Measurements from ENCODE around the gene EXT2. TPM values are rescaled to one million over a fixed set of nuclear protein-coding genes. Genes with fewer than 3 reads are reported as not detected.

EXT2 gene
- total RNA-seq, 1 experiment from 2014 or later = 77.0 TPM

DNA sequence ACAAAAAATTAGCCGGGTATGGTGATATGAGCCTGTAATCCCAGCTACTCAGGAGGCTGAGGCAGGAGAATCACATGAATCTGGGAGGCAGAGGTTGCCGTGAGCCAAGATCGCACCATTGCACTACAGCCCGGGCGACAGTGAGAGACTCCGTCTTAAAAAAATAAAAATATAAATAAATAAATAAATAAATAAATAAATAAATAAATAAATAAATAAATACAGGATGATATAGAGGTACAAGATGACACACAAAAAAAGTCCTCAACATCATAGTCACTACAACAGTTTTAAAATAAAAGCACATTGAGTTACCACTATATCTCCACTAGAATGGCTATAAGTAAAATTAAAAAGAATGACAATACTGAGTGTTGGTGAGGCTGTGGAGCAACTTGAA lies 116.7 kb downstream of the EXT2 start:
- Histone ChIP-seq H3K4me3 (ENCODE audit: low read length) (no peak overlapping the region), H3K4me1 (ENCODE audit: insufficient read depth, low read length) (no peaks in the 10 kb centered on the region), H3K4me2 (ENCODE audit: low read length) (no peak overlapping the region), H3K9me2 (replicated peaks; ENCODE audit: low read length) (no peaks in the 10 kb centered on the region), H3K36me3 (ENCODE audit: low read depth, low read length) (no peaks in the 10 kb centered on the region; the same call in none of the 2 replicates), H3F3A (ENCODE audit: low read length, unreplicated experiment) (no peaks in the 10 kb centered on the region), H3K9ac (ENCODE audit: low read length) (no peak overlapping the region), H2AFZ (ENCODE audit: low read length) (no peak overlapping the region), H3K27me3 (ENCODE audit: low read length) (no peaks in the 10 kb centered on the region), H3K27ac (ENCODE audit: low read length) (no peak overlapping the region), H3K79me2 (ENCODE audit: low read length) (no peaks in the 10 kb centered on the region), H3K9me3 (ENCODE audit: low read length) (no peaks in the 10 kb centered on the region), H4K20me1 (ENCODE audit: low read length) (no peaks in the 10 kb centered on the region)
- BruUV-seq (replicated peaks) = no TSS peak
- DNase-seq (no peak), ATAC-seq (no peak)
- CTCF ChIA-PET = no interaction called here
- TF ChIP-seq, protein P1, sequence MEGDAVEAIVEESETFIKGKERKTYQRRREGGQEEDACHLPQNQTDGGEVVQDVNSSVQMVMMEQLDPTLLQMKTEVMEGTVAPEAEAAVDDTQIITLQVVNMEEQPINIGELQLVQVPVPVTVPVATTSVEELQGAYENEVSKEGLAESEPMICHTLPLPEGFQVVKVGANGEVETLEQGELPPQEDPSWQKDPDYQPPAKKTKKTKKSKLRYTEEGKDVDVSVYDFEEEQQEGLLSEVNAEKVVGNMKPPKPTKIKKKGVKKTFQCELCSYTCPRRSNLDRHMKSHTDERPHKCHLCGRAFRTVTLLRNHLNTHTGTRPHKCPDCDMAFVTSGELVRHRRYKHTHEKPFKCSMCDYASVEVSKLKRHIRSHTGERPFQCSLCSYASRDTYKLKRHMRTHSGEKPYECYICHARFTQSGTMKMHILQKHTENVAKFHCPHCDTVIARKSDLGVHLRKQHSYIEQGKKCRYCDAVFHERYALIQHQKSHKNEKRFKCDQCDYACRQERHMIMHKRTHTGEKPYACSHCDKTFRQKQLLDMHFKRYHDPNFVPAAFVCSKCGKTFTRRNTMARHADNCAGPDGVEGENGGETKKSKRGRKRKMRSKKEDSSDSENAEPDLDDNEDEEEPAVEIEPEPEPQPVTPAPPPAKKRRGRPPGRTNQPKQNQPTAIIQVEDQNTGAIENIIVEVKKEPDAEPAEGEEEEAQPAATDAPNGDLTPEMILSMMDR (conservative IDR thresholded peaks at IDR 0.05; ENCODE audit: low read depth, low read length) = no peak
- TF ChIP-seq EZH2 (IDR thresholded peaks at IDR 0.05; ENCODE audit: low read length, unreplicated experiment) (no peak), EZH2phosphoT487 (IDR thresholded peaks at IDR 0.05; ENCODE audit: borderline replicate concordance, low read length) (no peak)
- intact Hi-C loops (cut with micrococcal nuclease) = no loop called here
- POLR2A ChIA-PET (ENCODE audit: unreplicated experiment) = no interaction called here

DNA sequence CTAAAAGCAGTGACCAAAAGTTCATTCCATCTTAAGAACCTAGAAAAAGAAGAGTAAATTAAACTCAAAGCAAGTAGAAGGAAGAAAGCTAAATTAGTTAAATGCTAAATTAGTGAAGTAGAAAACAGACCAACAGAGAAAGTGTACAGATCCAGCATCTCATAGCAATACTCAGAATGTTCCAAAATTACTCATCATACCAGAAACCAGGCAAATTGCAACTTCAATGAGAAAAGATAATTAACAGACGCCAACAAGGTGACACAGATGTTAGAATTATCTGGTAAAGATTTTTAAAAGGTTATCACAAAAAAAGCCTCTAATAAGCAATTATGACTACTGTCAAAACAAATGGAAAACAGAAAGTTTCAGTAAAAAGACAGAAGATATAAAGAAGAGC lies 117.7 kb downstream of the EXT2 start:
- DNase-seq (no peak), ATAC-seq (no peak)
- Histone ChIP-seq H3K27ac (ENCODE audit: low read length) (no peak overlapping the region), H3K9ac (ENCODE audit: low read length) (no peak overlapping the region), H3K4me2 (ENCODE audit: low read length) (no peak overlapping the region), H3K9me2 (replicated peaks; ENCODE audit: low read length) (no peaks in the 10 kb centered on the region), H2AFZ (ENCODE audit: low read length) (no peak overlapping the region), H3K9me3 (ENCODE audit: low read length) (no peaks in the 10 kb centered on the region), H3K27me3 (ENCODE audit: low read length) (no peaks in the 10 kb centered on the region), H3K4me1 (ENCODE audit: insufficient read depth, low read length) (no peaks in the 10 kb centered on the region), H4K20me1 (ENCODE audit: low read length) (no peaks in the 10 kb centered on the region), H3F3A (ENCODE audit: low read length, unreplicated experiment) (no peaks in the 10 kb centered on the region), H3K4me3 (ENCODE audit: low read length) (no peak overlapping the region), H3K36me3 (ENCODE audit: low read depth, low read length) (no peaks in the 10 kb centered on the region; the same call in none of the 2 replicates), H3K79me2 (ENCODE audit: low read length) (no peaks in the 10 kb centered on the region)
- ChIA-PET CTCF (interaction anchor here (0.7 kb wide), 1 partner anchor 80 kb away, joined by 3 read pairs; no protein-coding TSS in a partner anchor), POLR2A (ENCODE audit: unreplicated experiment) (no interaction called here)
- BruUV-seq (replicated peaks) = no TSS peak
- TF ChIP-seq EZH2 (IDR thresholded peaks at IDR 0.05; ENCODE audit: low read length, unreplicated experiment) (no peak), EZH2phosphoT487 (IDR thresholded peaks at IDR 0.05; ENCODE audit: borderline replicate concordance, low read length) (no peak)
- TF ChIP-seq, protein P1 (conservative IDR thresholded peaks at IDR 0.05; ENCODE audit: low read depth, low read length) = no peak
- intact Hi-C loops (cut with micrococcal nuclease) = no loop called here

DNA sequence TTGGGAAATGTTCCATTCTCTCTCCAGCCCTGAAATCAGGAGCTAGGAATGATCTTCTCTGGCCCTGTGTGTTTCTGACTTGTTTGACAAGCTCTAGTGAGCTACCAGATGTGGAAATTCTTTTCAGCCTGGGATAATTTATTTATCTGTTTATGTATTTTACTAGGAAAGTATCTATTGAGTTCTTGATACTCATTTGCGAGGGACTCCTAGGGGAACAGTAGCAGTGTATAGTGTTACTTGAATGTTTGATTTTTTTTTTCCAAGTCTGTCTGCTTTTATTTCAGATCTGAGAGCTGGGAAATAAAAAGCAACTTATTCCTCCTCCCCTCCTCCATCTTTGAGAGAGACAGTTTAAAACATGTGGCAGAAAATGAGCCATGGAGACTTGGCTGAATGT lies 122.0 kb downstream of the EXT2 start:
- Histone ChIP-seq H3F3A (ENCODE audit: low read length, unreplicated experiment) (no peaks in the 10 kb centered on the region), H3K79me2 (ENCODE audit: low read length) (no peaks in the 10 kb centered on the region), H4K20me1 (ENCODE audit: low read length) (no peaks in the 10 kb centered on the region), H2AFZ (ENCODE audit: low read length) (no peak overlapping the region), H3K27ac (ENCODE audit: low read length) (no peak overlapping the region), H3K4me3 (ENCODE audit: low read length) (no peak overlapping the region), H3K9me2 (replicated peaks; ENCODE audit: low read length) (no peaks in the 10 kb centered on the region), H3K36me3 (ENCODE audit: low read depth, low read length) (no peaks in the 10 kb centered on the region), H3K9ac (ENCODE audit: low read length) (no peak overlapping the region), H3K9me3 (ENCODE audit: low read length) (no peaks in the 10 kb centered on the region), H3K27me3 (ENCODE audit: low read length) (no peaks in the 10 kb centered on the region), H3K4me2 (ENCODE audit: low read length) (no peak overlapping the region), H3K4me1 (ENCODE audit: insufficient read depth, low read length) (no peaks in the 10 kb centered on the region)
- no peak for ATAC-seq
- DNase-seq = no peak
- TF ChIP-seq EZH2 (IDR thresholded peaks at IDR 0.05; ENCODE audit: low read length, unreplicated experiment) = no peak
- TF ChIP-seq, protein P1 (conservative IDR thresholded peaks at IDR 0.05; ENCODE audit: low read depth, low read length) = no peak
- TF ChIP-seq EZH2phosphoT487 (IDR thresholded peaks at IDR 0.05; ENCODE audit: borderline replicate concordance, low read length) = no peak
- POLR2A ChIA-PET (ENCODE audit: unreplicated experiment) = no interaction called here
- no TSS peak for BruUV-seq (replicated peaks)
- intact Hi-C loops (cut with micrococcal nuclease) = no loop called here
- CTCF ChIA-PET = no interaction called here
